HepG2 (cell line): ENCODE results near the gene POU6F1. TPM values are rescaled to one million over a fixed set of nuclear protein-coding genes. Genes with fewer than 3 reads are reported as not detected.
A peak's percentile ranks its signal among the peaks of the same experiment; 100 is the strongest.

Experiments used
- AKNA ChIP-seq: sonication (generic); formaldehyde crosslinking; IDR thresholded peaks from 2 replicates; pipeline ENCODE4 v1.4.0; 2020; ENCODE audit warnings: missing genetic modification reagents, borderline replicate concordance
- CENPT ChIP-seq: sonication (generic); formaldehyde crosslinking; IDR thresholded peaks from 2 replicates; pipeline ENCODE4 v1.8.0; 2022; ENCODE audit warnings: low read depth, mild to moderate bottlenecking, moderate library complexity, missing genetic modification reagents
- CREB3 ChIP-seq: sonication (generic); formaldehyde crosslinking; IDR thresholded peaks from 2 replicates; pipeline ENCODE4 v1.5.0; 2020; ENCODE audit warnings: missing genetic modification reagents
- ELF4 ChIP-seq: sonication (generic); formaldehyde crosslinking; IDR thresholded peaks from 2 replicates; pipeline ENCODE4 v1.5.0; 2020; ENCODE audit warnings: missing genetic modification reagents, mild to moderate bottlenecking, moderate library complexity, borderline replicate concordance
- HNRNPUL1 ChIP-seq: fragments of 200-400 bp; formaldehyde crosslinking; IDR thresholded peaks from 2 replicates; pipeline ENCODE4 v1.6.1; 2017; ENCODE audit warnings: low read depth, mild to moderate bottlenecking, low read length, moderate library complexity
- KLF6 ChIP-seq: IDR thresholded peaks from 2 replicates; pipeline ENCODE4 v1.8.0; 2016; ENCODE audit warnings: missing biosample characterization, missing genetic modification reagents
- MBD4 ChIP-seq: IDR thresholded peaks from 2 replicates; pipeline ENCODE4 v1.6.1; 2012; ENCODE audit warnings: low read length, inconsistent platforms, borderline replicate concordance
- MED13 ChIP-seq: sonication (generic); formaldehyde crosslinking; IDR thresholded peaks from 2 replicates; pipeline ENCODE4 v1.5.0; 2020; ENCODE audit warnings: missing genetic modification reagents
- MEIS1 ChIP-seq: sonication (generic); formaldehyde crosslinking; IDR thresholded peaks from 2 replicates; pipeline ENCODE4 v1.9.0; 2021; ENCODE audit warnings: mild to moderate bottlenecking, missing genetic modification reagents, moderate library complexity, borderline replicate concordance
- MXI1 ChIP-seq: IDR thresholded peaks from 3 replicates; pipeline ENCODE4 v1.6.1; 2012; ENCODE audit warnings: low read depth, low read length, inconsistent platforms, borderline replicate concordance
- SOX6 ChIP-seq, 2 experiments: fragments of 450-650 bp in 1 of 2; sonication (generic) in 1 of 2; formaldehyde crosslinking in 1 of 2; IDR thresholded peaks; 2 replicates each; pipeline versions ENCODE4 v1.4.0 to v1.6.1; 2017 to 2020; ENCODE audit warnings: antibody characterized with exemption in 1 of 2, mild to moderate bottlenecking in 1 of 2, missing genetic modification reagents in 1 of 2
- TGIF2 ChIP-seq: IDR thresholded peaks from 2 replicates; pipeline ENCODE4 v1.6.1; 2016; ENCODE audit warnings: control low read depth, missing compliant biosample characterization
- THAP9 ChIP-seq: sonication (generic); formaldehyde crosslinking; IDR thresholded peaks from 2 replicates; pipeline ENCODE4; 2020; ENCODE audit warnings: missing genetic modification reagents, mild to moderate bottlenecking, borderline replicate concordance
- ZNF513 ChIP-seq: sonication (generic); formaldehyde crosslinking; conservative IDR thresholded peaks from 2 replicates; pipeline ENCODE4 v1.5.0; 2020; ENCODE audit warnings: missing genetic modification reagents
- ZNF576 ChIP-seq: sonication (generic); formaldehyde crosslinking; IDR thresholded peaks from 2 replicates; pipeline ENCODE4 v1.4.0; 2020; ENCODE audit warnings: mild to moderate bottlenecking, missing genetic modification reagents
- ZNF598 ChIP-seq: sonication (generic); formaldehyde crosslinking; IDR thresholded peaks from 2 replicates; pipeline ENCODE4 v1.5.1; 2020; ENCODE audit warnings: mild to moderate bottlenecking, missing genetic modification reagents, borderline replicate concordance
- ZNF775 ChIP-seq: sonication (generic); formaldehyde crosslinking; IDR thresholded peaks from 2 replicates; pipeline ENCODE4 v1.4.0; 2020; ENCODE audit warnings: missing genetic modification reagents, mild to moderate bottlenecking, moderate library complexity, borderline replicate concordance
- polyA plus RNA-seq, 8 experiments: library from polyadenylated mRNA; depleted of rRNA in 3 of 8; stranded (reverse) in 7 of 8; unstranded in 1 of 8; fragments of >200 nt; fragmentation: Illumina TruSeq in 4 of 8; extraction: Trizol in 4 of 8; gene quantifications; 2 replicates each; pipeline versions ENCODE4 v1.2.1 to v1.2.3, GENCODE V29; 2011 to 2016; ENCODE audit warnings: low read depth in 4 of 8, missing spikeins in 1 of 8, mixed read lengths in 1 of 8; ENCODE audit not compliant: insufficient read depth in 1 of 8
- total RNA-seq, 5 experiments: library from RNA; depleted of rRNA; stranded (reverse); fragments of >200 nt; fragmentation: Illumina TruSeq; extraction: Trizol; gene quantifications; 2 replicates each; pipeline ENCODE4 v1.2.3, GENCODE V29; 2016; ENCODE audit warnings: low read depth in 1 of 5

The POU6F1 gene
- total and polyA plus RNA-seq, 2 of the 13 experiments (the other 11 are each of a cell fraction or from before 2014, with no cell fraction given), result 0.48 to 0.51 TPM

GRCh38 chr12:51172515-51173431 is 45.1 kb downstream of the POU6F1 start, which contains the start of gene TFCP2 (continued):
- TF ChIP-seq MXI1 (peak; percentile 77; the same call in 2 of the 3 replicates), THAP9 (CRISPR knock-in tag) (peak; percentile 98), ZNF598 (no peak), KLF6 (CRISPR knock-in tag) (peak; percentile 32), CENPT (CRISPR knock-in tag) (no peak), MED13 (CRISPR knock-in tag) (0 out of 2 replicates have a peak, but pooled peaks have one; percentile 38), ZNF513 (CRISPR knock-in tag) (no peak), AKNA (no peak; the same call in 1 of the 2 replicates), ZNF576 (CRISPR knock-in tag) (no peak), ELF4 (CRISPR knock-in tag) (no peak), ZNF775 (no peak), MEIS1 (no peak; the same call in 1 of the 2 replicates), HNRNPUL1 (no peak), TGIF2 (CRISPR knock-in tag) (no peak), SOX6 (IDR thresholded peaks at IDR 0.05) (no peak), SOX6 (CRISPR knock-in tag; IDR thresholded peaks at IDR 0.05) (peak; percentile 45; the same call in 1 of the 2 replicates), CREB3 (CRISPR knock-in tag) (no peak), MBD4 (no peak)
